Uterus (tissue), 4 donors: Measurements from ENCODE around the gene COBLL1. TPM values are rescaled to one million over a fixed set of nuclear protein-coding genes. Genes with fewer than 3 reads are reported as not detected.

Experiments used
- DNase-seq, 2 donors: peaks; one replicate each; pipeline ENCODE4 v3.0.0-alpha.2; 2019 to 2020
- H3K27ac ChIP-seq, 2 donors: fragments of 200-600 bp; sonication (generic); 1 replicate in 1 of 2; 2 replicates in 1 of 2; pipeline ENCODE4 v1.5.1; 2016 to 2018
- H3K27me3 ChIP-seq, 2 donors: fragments of 200-600 bp; sonication (generic); one replicate each; pipeline ENCODE4 v1.5.1; 2018 to 2019; ENCODE audit warnings: control low read depth in 1 of 2
- H3K36me3 ChIP-seq, 2 donors: fragments of 200-600 bp; sonication (generic); one replicate each; pipeline ENCODE4 v1.5.1; 2019; ENCODE audit warnings: control low read depth in 1 of 2
- H3K4me1 ChIP-seq, 2 donors: fragments of 200-600 bp; sonication (generic); one replicate each; pipeline ENCODE4 v1.5.1; 2018 to 2019; ENCODE audit warnings: control low read depth in 1 of 2
- H3K4me3 ChIP-seq, 2 donors: fragments of 200-600 bp; sonication (generic); 1 replicate in 1 of 2; 2 replicates in 1 of 2; pipeline ENCODE4 v1.5.1; 2018 to 2019; ENCODE audit warnings: mild to moderate bottlenecking in 1 of 2
- H3K9me3 ChIP-seq, 2 donors: fragments of 200-600 bp; sonication (generic); one replicate each; pipeline ENCODE4 v1.5.1; 2019; ENCODE audit warnings: control low read depth in 1 of 2
- POLR2A ChIP-seq, 2 donors: fragments of 450-650 bp; IDR thresholded peaks; one replicate each; pipeline ENCODE4 v1.6.1; 2016; ENCODE audit warnings: antibody characterized with exemption in 2 of 2, mild to moderate bottlenecking in 1 of 2, moderate library complexity in 1 of 2
- intact Hi-C: fragments of 100-400 bp; cut with DNase I; formaldehyde crosslinking; loops from one replicate; pipeline ENCODE4 v1.15.1; 2023; ENCODE audit warnings: low total_unique reads
- total RNA-seq, 4 donors: library from RNA; depleted of rRNA in 3 of 4; stranded (reverse); fragments of >200 nt in 3 of 4; gene quantifications; one replicate each; pipeline versions ENCODE4 v1.1.0 to v1.2.4, GENCODE V29; 2014 to 2023
- TF ChIP-seq, protein P1 (sequence below), 4 experiments: fragments of 200-600 bp in 2 of 4; fragments of 450-650 bp in 2 of 4; sonication (generic) in 2 of 4; IDR thresholded peaks; one replicate each; pipeline ENCODE4 v1.5.1; 2016 to 2019; ENCODE audit warnings: antibody characterized with exemption in 4 of 4, mild to moderate bottlenecking in 2 of 4, moderate library complexity in 1 of 4
- donor health status: DM: yes; HTN: yes; CAD: no.

Gene COBLL1
- total RNA-seq, 4 donors from 2014 or later: 4.1 to 32.6 (median 17.9) TPM

DNA sequence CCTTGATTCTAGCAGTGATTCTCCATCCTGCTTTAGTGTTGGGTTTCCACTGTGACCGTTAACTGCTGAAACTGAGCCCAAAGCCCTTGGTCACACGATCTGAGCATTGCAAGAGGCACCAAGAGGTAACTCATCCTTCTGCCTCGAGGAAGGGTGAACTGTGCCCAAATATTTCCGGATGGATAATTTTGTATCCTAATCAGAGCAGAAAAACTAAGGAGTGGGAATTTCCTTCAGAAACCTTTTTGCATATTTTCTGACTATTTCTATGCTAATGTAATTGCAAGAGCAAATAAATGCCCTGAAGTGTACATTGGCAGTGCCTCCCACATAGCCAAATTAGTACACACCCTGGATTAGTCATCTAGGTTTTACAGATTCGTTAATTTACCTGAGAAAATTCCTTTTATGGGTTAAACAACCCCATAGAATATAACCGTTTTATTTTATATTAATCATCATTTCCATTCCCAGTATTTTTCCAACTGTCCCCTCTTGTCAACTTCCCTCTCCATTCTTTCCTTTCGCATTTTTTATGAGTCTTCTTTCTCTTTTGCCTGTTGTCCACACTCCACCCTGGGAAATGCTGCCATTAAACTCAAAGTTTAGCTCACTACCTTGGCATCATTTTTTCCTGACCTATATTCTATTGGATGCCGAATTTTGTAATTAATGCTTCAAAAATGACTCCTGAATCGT is 31.7 kb upstream of the COBLL1 start:
- Histone ChIP-seq H3K27me3 (no peaks in the 10 kb centered on the region), H3K4me3 (no peak overlapping the region), H3K36me3 (no peaks in the 10 kb centered on the region), H3K9me3 (no peaks in the 10 kb centered on the region), H3K27ac (no peak overlapping the region), H3K4me1 (no peaks in the 10 kb centered on the region)
- intact Hi-C loops: no loop called here
- DNase-seq: no peak
- no peak for TF ChIP-seq POLR2A (IDR thresholded peaks at IDR 0.05)
- TF ChIP-seq, protein P1, sequence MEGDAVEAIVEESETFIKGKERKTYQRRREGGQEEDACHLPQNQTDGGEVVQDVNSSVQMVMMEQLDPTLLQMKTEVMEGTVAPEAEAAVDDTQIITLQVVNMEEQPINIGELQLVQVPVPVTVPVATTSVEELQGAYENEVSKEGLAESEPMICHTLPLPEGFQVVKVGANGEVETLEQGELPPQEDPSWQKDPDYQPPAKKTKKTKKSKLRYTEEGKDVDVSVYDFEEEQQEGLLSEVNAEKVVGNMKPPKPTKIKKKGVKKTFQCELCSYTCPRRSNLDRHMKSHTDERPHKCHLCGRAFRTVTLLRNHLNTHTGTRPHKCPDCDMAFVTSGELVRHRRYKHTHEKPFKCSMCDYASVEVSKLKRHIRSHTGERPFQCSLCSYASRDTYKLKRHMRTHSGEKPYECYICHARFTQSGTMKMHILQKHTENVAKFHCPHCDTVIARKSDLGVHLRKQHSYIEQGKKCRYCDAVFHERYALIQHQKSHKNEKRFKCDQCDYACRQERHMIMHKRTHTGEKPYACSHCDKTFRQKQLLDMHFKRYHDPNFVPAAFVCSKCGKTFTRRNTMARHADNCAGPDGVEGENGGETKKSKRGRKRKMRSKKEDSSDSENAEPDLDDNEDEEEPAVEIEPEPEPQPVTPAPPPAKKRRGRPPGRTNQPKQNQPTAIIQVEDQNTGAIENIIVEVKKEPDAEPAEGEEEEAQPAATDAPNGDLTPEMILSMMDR (IDR thresholded peaks at IDR 0.05): no peak

DNA sequence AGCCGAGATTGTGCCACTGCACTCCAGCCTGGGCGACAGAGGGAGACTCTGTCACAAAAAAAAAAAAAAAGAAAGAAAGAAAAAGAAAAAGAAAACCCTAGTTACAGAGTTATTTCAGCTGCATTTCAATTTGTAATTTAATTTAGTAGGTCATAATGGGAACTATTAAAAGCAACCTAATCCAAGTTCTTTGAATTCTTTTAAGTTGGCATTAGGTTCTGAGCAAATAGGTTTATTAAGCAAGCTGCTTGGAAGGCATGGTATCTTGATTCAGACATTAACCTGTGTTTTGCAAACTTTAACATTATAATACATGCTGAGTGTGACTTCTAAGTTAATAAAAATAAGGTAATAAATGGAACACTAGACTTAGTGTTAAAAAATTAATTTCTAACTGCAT is 29.8 kb upstream of the COBLL1 start:
- no peak overlapping the region for H3K27ac ChIP-seq
- intact Hi-C loops: no loop called here

DNA sequence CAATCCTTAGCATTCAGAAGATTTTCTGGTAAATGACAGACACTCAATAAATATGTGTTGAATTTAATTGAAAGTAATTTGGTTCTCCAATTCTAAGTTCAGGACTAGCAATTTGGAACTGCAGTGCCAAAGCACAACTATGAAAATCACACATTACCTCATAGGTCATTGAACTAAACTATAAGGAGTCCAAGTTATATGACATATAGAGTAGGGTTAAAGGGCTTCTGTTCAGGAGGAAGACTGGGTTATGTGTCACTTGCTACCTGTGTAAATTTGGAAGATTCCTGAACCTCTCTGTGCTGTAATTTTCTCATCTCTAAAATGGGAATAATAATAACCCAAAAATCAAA is 27.8 kb upstream of the COBLL1 start:
- no peak for TF ChIP-seq POLR2A (IDR thresholded peaks at IDR 0.05)
- TF ChIP-seq, protein P1 (IDR thresholded peaks at IDR 0.05): no peak
- Histone ChIP-seq H3K4me3 (no peak overlapping the region), H3K4me1 (no peaks in the 10 kb centered on the region), H3K27me3 (no peaks in the 10 kb centered on the region), H3K9me3 (no peaks in the 10 kb centered on the region), H3K27ac (no peak overlapping the region), H3K36me3 (no peaks in the 10 kb centered on the region)
- intact Hi-C loops: no loop called here
- no peak for DNase-seq

More for the DNA sequence above, 29.8 kb upstream of the COBLL1 start:
- Histone ChIP-seq H3K4me3 (no peak overlapping the region), H3K4me1 (no peaks in the 10 kb centered on the region), H3K9me3 (no peaks in the 10 kb centered on the region), H3K27me3 (no peaks in the 10 kb centered on the region), H3K36me3 (no peaks in the 10 kb centered on the region)
- TF ChIP-seq, protein P1 (IDR thresholded peaks at IDR 0.05): no peak
- no peak for DNase-seq

- no peaks in the 10 kb centered on the region for H3K36me3 ChIP-seq
- no peak for DNase-seq
- intact Hi-C loops: no loop called here
Observed at GRCh38 chr2:164868563-164869419, 27.2 kb upstream of the COBLL1 start.

More at GRCh38 chr2:164868563-164869419, 27.2 kb upstream of the COBLL1 start:
- TF ChIP-seq POLR2A (IDR thresholded peaks at IDR 0.05): no peak
- TF ChIP-seq, protein P1 (IDR thresholded peaks at IDR 0.05): no peak
- Histone ChIP-seq H3K4me1 (no peaks in the 10 kb centered on the region), H3K27ac (no peak overlapping the region), H3K9me3 (no peaks in the 10 kb centered on the region), H3K4me3 (no peak overlapping the region), H3K27me3 (no peaks in the 10 kb centered on the region)
